SK-N-SH treated with all-trans-retinoic acid at 6 μM for 48 hours (cell line): ENCODE measurements around the gene LY86.
"Not testable (repeated sequence)": the region's sequence is repeated elsewhere in the genome, so short reads cannot be mapped to it uniquely, and the experiment has no call there.

Experiments used
- ATAC-seq: fragments of 200-7000 bp; cut with Tn5 transposase; 3 replicates; pipeline ENCODE4 v1.9.1; 2020; ENCODE audit warnings: mild to moderate bottlenecking, moderate library complexity
- ARNTL ChIP-seq: fragments of 450-650 bp; formaldehyde crosslinking; IDR thresholded peaks from 2 replicates; pipeline ENCODE4 v1.5.0; 2020; ENCODE audit warnings: low read depth, mild to moderate bottlenecking, moderate library complexity, borderline replicate concordance
- BACH2 ChIP-seq: fragments of 250-450 bp; sonication (Bioruptor Pico); IDR thresholded peaks from 2 replicates; pipeline ENCODE4 v1.9.0; 2021; ENCODE audit warnings: mild to moderate bottlenecking, borderline replicate concordance
- CSDC2 ChIP-seq: fragments of 250-450 bp; sonication (Bioruptor Pico); IDR thresholded peaks from 2 replicates; pipeline ENCODE4 v1.5.0; 2020; ENCODE audit warnings: mild to moderate bottlenecking, moderate library complexity
- ESRRG ChIP-seq: fragments of 250-450 bp; sonication (Bioruptor Pico); IDR thresholded peaks from 2 replicates; pipeline ENCODE4 v1.6.1; 2021; ENCODE audit warnings: mild to moderate bottlenecking
- GLIS3 ChIP-seq: fragments of 250-450 bp; sonication (Bioruptor Pico); IDR thresholded peaks from 2 replicates; pipeline ENCODE4 v1.5.0; 2020; ENCODE audit warnings: mild to moderate bottlenecking, moderate library complexity
- ISL1 ChIP-seq: fragments of 250-450 bp; sonication (Bioruptor Pico); IDR thresholded peaks from 2 replicates; pipeline ENCODE4 v2.1.2; 2022; ENCODE audit warnings: mild to moderate bottlenecking, moderate library complexity
- OSR1 ChIP-seq: fragments of 250-450 bp; sonication (Bioruptor Pico); IDR thresholded peaks from 2 replicates; pipeline ENCODE4 v1.8.0; 2022; ENCODE audit warnings: moderate library complexity, mild to moderate bottlenecking, inconsistent platforms
- POU6F1 ChIP-seq: fragments of 250-450 bp; sonication (Bioruptor Pico); IDR thresholded peaks from 2 replicates; pipeline ENCODE4 v1.8.0; 2021; ENCODE audit warnings: low read depth, mild to moderate bottlenecking, moderate library complexity, borderline replicate concordance
- PPARA ChIP-seq: fragments of 250-450 bp; sonication (Bioruptor Pico); IDR thresholded peaks from 2 replicates; pipeline ENCODE4 v1.5.0; 2020; ENCODE audit warnings: mild to moderate bottlenecking, borderline replicate concordance
- RARB ChIP-seq: fragments of 250-450 bp; sonication (Bioruptor Pico); IDR thresholded peaks from 2 replicates; pipeline ENCODE4 v1.8.0; 2021; ENCODE audit warnings: mild to moderate bottlenecking, moderate library complexity
- TCF4 ChIP-seq: fragments of 250-450 bp; sonication (Bioruptor Pico); IDR thresholded peaks from 2 replicates; pipeline ENCODE4 v1.8.0; 2021; ENCODE audit warnings: mild to moderate bottlenecking, moderate library complexity, borderline replicate concordance
- TOX ChIP-seq: fragments of 250-450 bp; sonication (Bioruptor Pico); IDR thresholded peaks from 2 replicates; pipeline ENCODE4 v1.8.0; 2021; ENCODE audit warnings: mild to moderate bottlenecking, moderate library complexity, borderline replicate concordance
- TSHZ2 ChIP-seq: fragments of 250-450 bp; sonication (Bioruptor Pico); IDR thresholded peaks from 2 replicates; pipeline ENCODE4 v1.5.0; 2020; ENCODE audit warnings: mild to moderate bottlenecking, moderate library complexity
- ZC3H10 ChIP-seq: fragments of 250-450 bp; sonication (Bioruptor Pico); IDR thresholded peaks from 2 replicates; pipeline ENCODE4 v1.5.1; 2021; ENCODE audit warnings: mild to moderate bottlenecking, moderate library complexity
- ZFP3 ChIP-seq: fragments of 250-450 bp; sonication (Bioruptor Pico); IDR thresholded peaks from 2 replicates; pipeline ENCODE4 v1.5.0; 2020; ENCODE audit warnings: mild to moderate bottlenecking, moderate library complexity
- ZFP30 ChIP-seq: fragments of 450-650 bp; formaldehyde crosslinking; IDR thresholded peaks from 2 replicates; pipeline ENCODE4 v1.5.0; 2022; ENCODE audit warnings: mild to moderate bottlenecking, moderate library complexity
- ZNF565 ChIP-seq: fragments of 450-650 bp; formaldehyde crosslinking; conservative IDR thresholded peaks from 2 replicates; pipeline ENCODE4 v1.5.0; 2020; ENCODE audit warnings: low read depth, mild to moderate bottlenecking, moderate library complexity
- ZNF70 ChIP-seq: fragments of 450-650 bp; formaldehyde crosslinking; IDR thresholded peaks from 2 replicates; pipeline ENCODE4 v1.5.0; 2020; ENCODE audit warnings: mild to moderate bottlenecking, moderate library complexity
- ZNF8 ChIP-seq: fragments of 450-650 bp; formaldehyde crosslinking; IDR thresholded peaks from 2 replicates; pipeline ENCODE4 v1.5.0; 2020; ENCODE audit warnings: mild to moderate bottlenecking, moderate library complexity
- TF ChIP-seq, protein P1 (sequence below): fragments of 250-450 bp; sonication (Bioruptor Pico); IDR thresholded peaks from 2 replicates; pipeline ENCODE4 v1.5.1; 2021; ENCODE audit warnings: mild to moderate bottlenecking, moderate library complexity
- TF ChIP-seq, protein P2 (sequence below): fragments of 250-450 bp; sonication (Bioruptor Pico); IDR thresholded peaks from 2 replicates; pipeline ENCODE4 v1.8.0; 2020; ENCODE audit warnings: mild to moderate bottlenecking, moderate library complexity, borderline replicate concordance
- TF ChIP-seq, protein P3 (sequence below): fragments of 250-450 bp; sonication (Bioruptor Pico); IDR thresholded peaks from 2 replicates; pipeline ENCODE4 v1.5.1; 2020; ENCODE audit warnings: low read depth, mild to moderate bottlenecking, moderate library complexity

The LY86 gene

GRCh38 chr6:6605873-6606272 is 17.4 kb downstream of the LY86 start:
- TF ChIP-seq BACH2 (no peak), RARB (CRISPR knock-in tag) (no peak), ISL1 (CRISPR knock-in tag) (no peak), ZC3H10 (no peak), ZNF565 (CRISPR knock-in tag) (no peak), ESRRG (CRISPR knock-in tag) (no peak), POU6F1 (CRISPR knock-in tag) (no peak), GLIS3 (CRISPR knock-in tag) (no peak), TOX (CRISPR knock-in tag) (no peak), CSDC2 (CRISPR knock-in tag) (no peak), TSHZ2 (CRISPR knock-in tag) (no peak), PPARA (CRISPR knock-in tag) (no peak), OSR1 (CRISPR knock-in tag) (no peak), ARNTL (CRISPR knock-in tag) (no peak), ZNF70 (CRISPR knock-in tag) (no peak)
- TF ChIP-seq, protein P1, sequence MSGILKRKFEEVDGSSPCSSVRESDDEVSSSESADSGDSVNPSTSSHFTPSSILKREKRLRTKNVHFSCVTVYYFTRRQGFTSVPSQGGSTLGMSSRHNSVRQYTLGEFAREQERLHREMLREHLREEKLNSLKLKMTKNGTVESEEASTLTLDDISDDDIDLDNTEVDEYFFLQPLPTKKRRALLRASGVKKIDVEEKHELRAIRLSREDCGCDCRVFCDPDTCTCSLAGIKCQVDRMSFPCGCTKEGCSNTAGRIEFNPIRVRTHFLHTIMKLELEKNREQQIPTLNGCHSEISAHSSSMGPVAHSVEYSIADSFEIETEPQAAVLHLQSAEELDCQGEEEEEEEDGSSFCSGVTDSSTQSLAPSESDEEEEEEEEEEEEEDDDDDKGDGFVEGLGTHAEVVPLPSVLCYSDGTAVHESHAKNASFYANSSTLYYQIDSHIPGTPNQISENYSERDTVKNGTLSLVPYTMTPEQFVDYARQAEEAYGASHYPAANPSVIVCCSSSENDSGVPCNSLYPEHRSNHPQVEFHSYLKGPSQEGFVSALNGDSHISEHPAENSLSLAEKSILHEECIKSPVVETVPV, result no peak
- TF ChIP-seq, protein P2, sequence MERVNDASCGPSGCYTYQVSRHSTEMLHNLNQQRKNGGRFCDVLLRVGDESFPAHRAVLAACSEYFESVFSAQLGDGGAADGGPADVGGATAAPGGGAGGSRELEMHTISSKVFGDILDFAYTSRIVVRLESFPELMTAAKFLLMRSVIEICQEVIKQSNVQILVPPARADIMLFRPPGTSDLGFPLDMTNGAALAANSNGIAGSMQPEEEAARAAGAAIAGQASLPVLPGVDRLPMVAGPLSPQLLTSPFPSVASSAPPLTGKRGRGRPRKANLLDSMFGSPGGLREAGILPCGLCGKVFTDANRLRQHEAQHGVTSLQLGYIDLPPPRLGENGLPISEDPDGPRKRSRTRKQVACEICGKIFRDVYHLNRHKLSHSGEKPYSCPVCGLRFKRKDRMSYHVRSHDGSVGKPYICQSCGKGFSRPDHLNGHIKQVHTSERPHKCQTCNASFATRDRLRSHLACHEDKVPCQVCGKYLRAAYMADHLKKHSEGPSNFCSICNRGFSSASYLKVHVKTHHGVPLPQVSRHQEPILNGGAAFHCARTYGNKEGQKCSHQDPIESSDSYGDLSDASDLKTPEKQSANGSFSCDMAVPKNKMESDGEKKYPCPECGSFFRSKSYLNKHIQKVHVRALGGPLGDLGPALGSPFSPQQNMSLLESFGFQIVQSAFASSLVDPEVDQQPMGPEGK, result no peak
- TF ChIP-seq, protein P3, sequence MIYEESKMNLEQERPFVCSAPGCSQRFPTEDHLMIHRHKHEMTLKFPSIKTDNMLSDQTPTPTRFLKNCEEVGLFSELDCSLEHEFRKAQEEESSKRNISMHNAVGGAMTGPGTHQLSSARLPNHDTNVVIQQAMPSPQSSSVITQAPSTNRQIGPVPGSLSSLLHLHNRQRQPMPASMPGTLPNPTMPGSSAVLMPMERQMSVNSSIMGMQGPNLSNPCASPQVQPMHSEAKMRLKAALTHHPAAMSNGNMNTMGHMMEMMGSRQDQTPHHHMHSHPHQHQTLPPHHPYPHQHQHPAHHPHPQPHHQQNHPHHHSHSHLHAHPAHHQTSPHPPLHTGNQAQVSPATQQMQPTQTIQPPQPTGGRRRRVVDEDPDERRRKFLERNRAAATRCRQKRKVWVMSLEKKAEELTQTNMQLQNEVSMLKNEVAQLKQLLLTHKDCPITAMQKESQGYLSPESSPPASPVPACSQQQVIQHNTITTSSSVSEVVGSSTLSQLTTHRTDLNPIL (CRISPR knock-in tag), result no peak
- no peak for ATAC-seq

GRCh38 chr6:6606391-6607030 is 18.0 kb downstream of the LY86 start:
- ATAC-seq, result not testable (repeated sequence)

DNA sequence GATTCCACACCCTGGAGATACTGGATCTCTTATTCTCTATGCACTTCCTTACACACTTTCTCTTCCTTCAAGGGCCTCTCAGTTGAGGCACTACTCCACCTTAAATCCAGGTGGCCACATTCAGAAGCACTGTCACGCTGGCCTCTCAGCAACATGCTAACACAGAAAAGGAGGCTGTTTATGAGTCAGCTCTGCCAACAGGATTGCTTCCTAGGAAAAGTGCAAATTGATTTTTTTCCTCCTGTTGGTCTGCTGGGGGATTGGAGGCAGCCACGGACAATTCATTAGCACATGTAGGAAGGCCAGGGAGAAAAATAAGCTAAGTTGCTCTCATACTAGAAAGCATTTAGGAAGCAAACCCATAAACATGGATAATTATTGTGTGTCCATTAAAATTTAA is 20.9 kb downstream of the LY86 start:
- ATAC-seq, result no peak
- no peak for TF ChIP-seq TOX (CRISPR knock-in tag)
- TF ChIP-seq ARNTL (CRISPR knock-in tag), result no peak
- no peak for TF ChIP-seq TCF4 (CRISPR knock-in tag)
- no peak for TF ChIP-seq ZC3H10
- no peak for TF ChIP-seq PPARA (CRISPR knock-in tag)
- no peak for TF ChIP-seq ZFP30 (CRISPR knock-in tag)
- TF ChIP-seq, protein P3 (CRISPR knock-in tag), result no peak
- TF ChIP-seq GLIS3 (CRISPR knock-in tag), result no peak
- no peak for TF ChIP-seq BACH2
- TF ChIP-seq ZNF8 (CRISPR knock-in tag), result no peak
- no peak for TF ChIP-seq ZNF565 (CRISPR knock-in tag)
- TF ChIP-seq, protein P2, result no peak
- TF ChIP-seq TSHZ2 (CRISPR knock-in tag), result no peak
- no peak for TF ChIP-seq ZFP3
